Measurements from ENCODE around the gene ANKRD45.

DNA sequence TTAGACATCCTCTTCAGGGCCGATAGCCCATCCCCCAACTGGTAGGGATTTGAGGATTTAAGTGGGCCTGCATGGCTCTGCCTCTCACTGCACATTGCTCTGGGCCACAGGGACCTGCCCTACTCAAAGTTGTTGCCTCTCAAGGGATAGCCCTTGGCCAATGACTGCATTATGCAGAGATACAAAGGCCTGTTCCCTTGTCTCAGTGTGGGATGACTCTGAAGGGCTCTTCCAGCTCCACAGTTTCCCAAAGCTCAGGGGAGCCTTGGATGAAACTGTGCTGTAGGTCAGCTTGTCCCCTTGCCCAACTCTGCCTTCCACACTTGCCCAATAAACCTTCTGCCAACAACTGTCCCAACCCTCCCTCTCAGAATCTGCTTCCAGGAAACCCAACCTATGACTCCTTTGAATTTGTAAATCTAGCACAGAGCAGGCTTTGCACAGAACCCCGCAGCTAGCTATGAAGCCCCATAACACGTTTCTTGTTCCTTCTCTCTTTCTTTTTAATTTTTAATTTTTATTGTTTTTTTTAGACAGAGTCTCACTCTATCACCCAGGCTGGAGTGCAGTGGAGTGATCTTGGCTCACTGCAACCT is 109.3 kb downstream of the ANKRD45 start:
- TF ChIP-seq CTCF (IDR thresholded peaks at IDR 0.05) (no peak), EZH2 (IDR thresholded peaks at IDR 0.05) (no peak), EZH2phosphoT487 (IDR thresholded peaks at IDR 0.05) (no peak)
